Uterus (tissue), 2 donors: ENCODE results near the gene MRPL28.

Experiments
- POLR2A ChIP-seq, 2 donors: fragments of 450-650 bp; IDR thresholded peaks; one replicate each; pipeline ENCODE4 v1.6.1; 2016; ENCODE audit warnings: antibody characterized with exemption in 2 of 2, mild to moderate bottlenecking in 1 of 2, moderate library complexity in 1 of 2
- TF ChIP-seq, protein P1 (sequence below), 4 experiments: fragments of 200-600 bp in 2 of 4; fragments of 450-650 bp in 2 of 4; sonication (generic) in 2 of 4; IDR thresholded peaks; one replicate each; pipeline ENCODE4 v1.5.1; 2016 to 2019; ENCODE audit warnings: antibody characterized with exemption in 4 of 4, mild to moderate bottlenecking in 2 of 4, moderate library complexity in 1 of 4

DNA sequence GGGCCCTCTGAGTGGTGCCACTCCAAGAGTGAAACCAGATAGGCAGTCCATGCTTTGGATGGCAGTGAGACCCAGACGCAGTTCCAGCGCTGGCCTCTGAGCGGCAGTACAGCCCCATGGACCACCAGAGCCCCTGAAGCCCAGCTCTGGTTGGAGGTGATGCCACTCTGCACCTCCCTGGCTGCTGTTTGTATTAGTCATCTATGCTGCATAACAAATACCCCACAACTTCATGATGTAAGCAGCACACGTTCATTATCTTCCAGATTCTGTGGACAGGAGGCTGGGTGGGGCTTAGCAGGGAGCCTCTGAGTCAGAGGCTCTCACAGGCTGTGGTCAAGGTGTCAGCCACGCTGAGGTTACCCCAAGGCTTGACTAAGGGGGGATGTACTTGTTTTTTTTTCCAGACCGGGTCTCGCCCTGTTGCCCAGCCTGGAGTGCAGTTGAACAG, 21.6 kb upstream of the MRPL28 start:
- TF ChIP-seq POLR2A (IDR thresholded peaks at IDR 0.05), result no peak
- TF ChIP-seq, protein P1, sequence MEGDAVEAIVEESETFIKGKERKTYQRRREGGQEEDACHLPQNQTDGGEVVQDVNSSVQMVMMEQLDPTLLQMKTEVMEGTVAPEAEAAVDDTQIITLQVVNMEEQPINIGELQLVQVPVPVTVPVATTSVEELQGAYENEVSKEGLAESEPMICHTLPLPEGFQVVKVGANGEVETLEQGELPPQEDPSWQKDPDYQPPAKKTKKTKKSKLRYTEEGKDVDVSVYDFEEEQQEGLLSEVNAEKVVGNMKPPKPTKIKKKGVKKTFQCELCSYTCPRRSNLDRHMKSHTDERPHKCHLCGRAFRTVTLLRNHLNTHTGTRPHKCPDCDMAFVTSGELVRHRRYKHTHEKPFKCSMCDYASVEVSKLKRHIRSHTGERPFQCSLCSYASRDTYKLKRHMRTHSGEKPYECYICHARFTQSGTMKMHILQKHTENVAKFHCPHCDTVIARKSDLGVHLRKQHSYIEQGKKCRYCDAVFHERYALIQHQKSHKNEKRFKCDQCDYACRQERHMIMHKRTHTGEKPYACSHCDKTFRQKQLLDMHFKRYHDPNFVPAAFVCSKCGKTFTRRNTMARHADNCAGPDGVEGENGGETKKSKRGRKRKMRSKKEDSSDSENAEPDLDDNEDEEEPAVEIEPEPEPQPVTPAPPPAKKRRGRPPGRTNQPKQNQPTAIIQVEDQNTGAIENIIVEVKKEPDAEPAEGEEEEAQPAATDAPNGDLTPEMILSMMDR (IDR thresholded peaks at IDR 0.05), result peak; percentile 16 to 59 (median 52)
